NCI-H774 (cell line): ENCODE data around the gene DNAJC1.

Experiments used
- DNase-seq: peaks from one replicate; lab custom pipeline; 2025; lab: John Stamatoyannopoulos, UW

Gene DNAJC1

DNA sequence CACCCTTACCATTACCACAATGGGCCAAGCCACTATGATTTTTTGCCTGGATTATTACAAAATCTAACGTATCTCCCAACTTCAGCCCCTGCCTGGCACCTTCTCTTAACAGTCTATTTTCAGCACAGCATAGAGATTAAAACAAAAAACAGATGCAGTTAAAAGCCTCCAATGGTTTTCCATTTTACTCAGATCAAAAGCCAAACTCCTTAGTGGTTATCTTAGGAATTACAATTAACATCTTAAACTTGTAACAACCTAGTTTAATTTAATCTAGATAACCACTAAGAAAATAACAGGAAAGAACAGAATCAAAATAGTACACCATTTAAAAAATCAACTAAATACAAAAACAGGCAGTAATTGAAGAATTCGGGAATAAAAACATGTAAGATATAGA lies 43.5 kb downstream of the DNAJC1 start:
- DNase-seq, result no peak

DNA sequence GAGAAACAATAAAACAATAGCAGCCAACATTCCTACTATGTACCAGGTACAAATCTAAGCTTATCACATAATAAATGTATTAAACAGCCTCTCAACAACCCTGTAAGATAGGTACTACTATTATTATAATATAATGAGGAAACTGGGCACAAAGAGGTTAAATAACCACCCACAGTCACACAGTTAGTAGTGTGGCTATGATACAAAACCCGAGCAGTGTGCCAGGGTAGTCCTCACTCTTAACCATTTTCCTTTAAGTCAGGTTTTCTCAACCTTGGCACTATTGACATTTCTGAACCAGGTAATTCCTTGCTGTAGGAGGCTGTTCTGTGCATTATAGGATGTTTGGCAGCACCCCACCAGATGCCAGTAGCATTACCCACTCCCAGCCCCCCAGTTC lies 48.8 kb downstream of the DNAJC1 start:
- DNase-seq, result no peak

DNA sequence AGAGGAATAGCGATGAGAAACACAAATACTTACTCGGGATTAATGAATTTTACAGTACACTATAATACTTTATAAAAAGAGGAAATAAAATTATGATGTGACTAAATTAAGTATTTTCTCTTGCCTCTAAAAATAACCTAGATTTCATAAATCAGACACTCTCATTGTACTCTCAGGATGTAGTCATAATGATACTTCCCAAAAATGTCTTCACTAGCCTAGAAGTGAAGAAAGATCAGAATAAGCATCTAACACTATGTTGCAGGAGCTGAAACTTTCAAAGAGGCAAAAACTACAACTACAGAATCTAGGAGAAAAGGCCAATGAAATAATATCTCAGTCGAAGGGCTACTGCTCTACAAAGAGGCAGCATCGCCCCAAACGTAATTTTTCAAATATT lies 49.4 kb downstream of the DNAJC1 start:
- no peak for DNase-seq

DNA sequence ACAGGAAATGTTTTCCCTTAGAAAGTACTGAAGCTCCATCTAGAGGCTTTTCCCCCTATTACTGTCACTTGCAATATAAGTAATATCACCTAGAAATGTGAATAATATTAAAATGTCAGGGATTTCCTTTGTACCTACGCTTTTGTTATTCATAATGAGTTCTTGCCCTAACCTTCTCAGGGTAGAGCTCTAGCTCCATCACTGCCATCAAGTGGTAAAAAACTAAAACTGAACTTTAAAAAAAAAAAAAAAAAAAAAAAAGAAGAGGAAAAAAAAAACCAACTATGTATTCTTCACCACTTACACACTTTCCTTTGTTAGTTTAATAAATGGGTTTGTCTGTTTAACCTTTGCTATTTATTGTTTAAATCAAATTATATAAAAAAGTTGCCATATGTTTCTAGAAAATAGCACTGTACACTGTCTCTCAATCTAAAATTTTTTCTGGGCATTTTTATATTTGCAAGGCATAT lies 49.9 kb downstream of the DNAJC1 start:
- DNase-seq, result peak; percentile 41

DNA sequence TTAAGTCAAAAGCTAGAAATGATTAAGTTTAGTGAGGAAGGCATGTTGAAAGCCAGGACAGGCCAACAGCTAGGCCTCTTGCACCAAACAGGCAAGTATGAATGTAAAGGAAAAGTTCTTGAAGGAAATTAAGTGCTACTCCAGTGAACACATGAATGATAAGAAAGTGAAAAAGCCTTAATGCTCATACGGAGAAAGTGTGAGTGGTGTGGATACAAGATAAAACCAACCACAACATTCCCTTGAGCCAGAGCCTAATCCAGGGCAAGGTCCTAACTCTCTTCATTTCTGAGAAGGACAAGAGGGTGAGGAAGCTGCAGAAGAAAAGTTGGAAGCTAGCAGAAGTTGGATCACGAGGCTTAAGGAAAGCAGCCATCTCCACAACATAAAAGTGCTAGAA lies 53.0 kb downstream of the DNAJC1 start:
- DNase-seq, result no peak

DNA sequence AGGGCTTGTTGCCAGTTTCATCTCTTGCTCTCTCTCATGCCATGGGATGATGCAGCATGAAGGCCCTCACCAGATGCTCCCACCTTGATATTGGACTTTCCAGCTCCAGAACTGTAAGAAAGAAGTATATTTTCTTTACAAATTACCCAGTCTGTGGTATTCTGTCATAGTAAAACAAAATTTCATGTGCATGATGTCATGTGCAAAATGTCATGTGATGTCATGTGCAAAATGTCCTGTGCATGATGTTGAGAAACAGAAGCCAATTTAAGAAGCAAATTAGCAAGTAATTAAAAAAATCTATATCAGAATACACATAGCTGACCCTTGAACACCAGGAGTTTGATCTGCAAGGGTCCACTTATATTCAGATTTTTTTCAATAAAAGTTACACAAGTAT lies 56.6 kb downstream of the DNAJC1 start:
- no peak for DNase-seq

DNA sequence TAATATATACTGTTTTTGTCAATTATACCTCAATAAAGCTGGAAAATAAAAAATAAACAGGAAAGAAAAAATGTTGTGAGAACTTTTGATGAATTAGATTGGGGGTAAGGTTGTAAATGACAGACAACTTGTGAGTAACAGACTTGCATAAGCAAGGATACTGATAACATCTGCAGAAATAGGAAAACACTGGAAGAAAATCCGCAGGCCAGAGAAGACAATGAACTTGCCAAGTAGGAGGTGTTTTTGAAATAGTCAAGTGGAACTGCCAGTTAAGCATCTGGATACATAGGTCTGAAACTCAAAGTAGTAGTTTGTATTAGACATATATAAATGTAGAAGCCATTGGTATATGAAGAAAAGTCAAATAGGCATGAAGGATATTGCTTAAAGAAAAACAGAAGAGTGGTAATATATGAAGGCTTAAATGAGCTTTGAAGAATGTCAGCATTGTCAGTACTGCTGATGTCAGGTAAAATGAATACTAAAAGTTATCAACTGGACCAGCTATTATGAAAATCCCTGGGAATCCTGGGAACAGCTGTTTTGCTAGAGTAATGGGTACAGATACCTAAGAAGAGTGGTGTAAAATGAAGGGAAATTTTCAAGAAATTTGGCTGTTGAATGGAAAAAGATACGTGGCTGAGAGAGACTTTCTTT lies 58.7 kb downstream of the DNAJC1 start:
- DNase-seq, result no peak

DNA sequence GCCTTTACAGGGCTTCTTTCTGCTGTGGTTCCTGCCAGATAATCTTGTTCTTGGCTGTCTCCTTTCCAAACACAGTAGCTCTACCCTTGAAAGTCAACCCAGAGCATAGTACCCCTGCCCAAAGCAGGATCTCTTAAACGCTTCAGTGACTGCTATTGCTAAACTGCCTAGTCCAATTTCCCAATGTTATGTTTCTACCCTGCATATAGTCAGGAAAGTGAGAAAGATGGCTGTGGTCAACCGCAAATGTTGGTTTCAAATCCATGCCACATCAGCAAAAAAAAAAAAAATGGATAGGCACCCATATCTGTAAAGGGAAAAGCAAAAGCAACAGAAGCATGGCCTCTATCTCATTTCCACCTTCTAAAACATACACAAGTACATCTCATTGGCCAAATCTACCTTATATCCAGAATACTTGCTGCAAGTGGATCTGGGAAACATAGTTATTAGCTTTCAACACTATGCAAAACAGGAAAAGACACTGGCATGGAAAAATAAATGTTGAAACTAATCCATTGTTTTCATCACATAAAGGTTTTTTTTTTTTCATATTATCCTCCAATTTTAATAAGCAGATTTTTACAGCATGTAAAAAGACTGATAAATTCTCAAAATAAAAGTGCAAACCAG lies 59.8 kb downstream of the DNAJC1 start:
- DNase-seq, result no peak

DNA sequence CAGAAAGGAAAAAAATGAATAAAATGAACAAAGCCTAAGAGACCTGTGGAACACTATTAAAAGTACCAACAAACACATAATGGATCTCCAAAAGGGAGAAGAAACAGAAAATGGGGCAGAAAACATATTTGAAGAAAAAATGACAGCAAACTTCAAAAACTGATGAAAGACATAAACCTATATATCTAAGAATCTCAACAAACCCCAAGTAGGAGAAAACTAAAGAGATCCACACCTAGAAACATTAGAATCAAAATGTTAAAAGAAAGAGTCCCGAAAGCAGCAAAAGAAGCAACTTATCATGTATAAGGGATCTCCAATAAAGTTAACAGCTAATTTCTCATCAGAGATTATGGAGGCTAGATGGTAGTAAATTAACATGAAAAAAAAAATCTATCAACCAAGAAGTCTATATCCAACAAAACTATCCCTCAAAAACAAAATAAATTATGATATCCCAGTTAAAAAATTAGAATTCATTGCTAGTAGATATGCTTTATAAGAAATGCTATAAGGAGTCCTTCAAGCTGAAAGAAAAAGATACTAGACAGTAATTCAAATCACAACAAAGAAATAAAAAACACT lies 68.0 kb downstream of the DNAJC1 start:
- DNase-seq, result no peak

DNA sequence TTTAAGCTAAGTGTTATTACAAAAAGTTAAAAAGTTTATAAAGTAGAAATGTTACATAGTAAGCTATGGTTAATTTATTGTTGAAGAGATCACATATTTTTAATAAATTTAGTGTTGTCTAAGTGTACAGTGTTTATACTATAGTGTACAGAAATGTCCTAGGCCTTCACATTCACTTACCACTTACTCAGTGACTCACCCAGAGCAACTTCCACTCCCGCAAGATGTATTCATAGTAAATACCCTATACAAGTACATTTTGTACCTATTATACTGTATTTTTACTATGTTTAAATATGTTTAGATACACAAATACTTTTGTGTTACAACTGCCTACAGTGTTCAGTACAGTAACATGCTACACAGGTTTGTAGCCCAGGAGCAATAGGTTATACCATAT lies 69.2 kb downstream of the DNAJC1 start:
- no peak for DNase-seq

DNA sequence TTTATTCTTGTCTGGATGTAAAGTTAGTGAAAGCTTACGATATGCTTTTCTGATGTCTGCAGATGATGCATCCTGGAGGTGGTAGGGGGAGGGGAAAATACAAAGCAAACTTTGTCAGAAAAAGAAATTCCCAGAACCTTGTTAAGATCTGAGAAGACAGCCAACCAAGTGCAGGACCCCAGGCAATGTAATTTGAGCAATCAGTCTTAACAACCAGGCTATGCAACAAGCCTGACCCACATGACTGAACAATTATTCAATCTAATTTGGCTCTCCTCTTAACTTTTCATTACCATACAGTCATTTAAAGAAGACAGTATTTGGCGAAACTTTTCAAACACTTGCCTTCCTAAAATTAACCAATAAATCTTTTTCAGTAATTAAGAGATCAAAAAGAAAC lies 74.5 kb downstream of the DNAJC1 start:
- no peak for DNase-seq

DNA sequence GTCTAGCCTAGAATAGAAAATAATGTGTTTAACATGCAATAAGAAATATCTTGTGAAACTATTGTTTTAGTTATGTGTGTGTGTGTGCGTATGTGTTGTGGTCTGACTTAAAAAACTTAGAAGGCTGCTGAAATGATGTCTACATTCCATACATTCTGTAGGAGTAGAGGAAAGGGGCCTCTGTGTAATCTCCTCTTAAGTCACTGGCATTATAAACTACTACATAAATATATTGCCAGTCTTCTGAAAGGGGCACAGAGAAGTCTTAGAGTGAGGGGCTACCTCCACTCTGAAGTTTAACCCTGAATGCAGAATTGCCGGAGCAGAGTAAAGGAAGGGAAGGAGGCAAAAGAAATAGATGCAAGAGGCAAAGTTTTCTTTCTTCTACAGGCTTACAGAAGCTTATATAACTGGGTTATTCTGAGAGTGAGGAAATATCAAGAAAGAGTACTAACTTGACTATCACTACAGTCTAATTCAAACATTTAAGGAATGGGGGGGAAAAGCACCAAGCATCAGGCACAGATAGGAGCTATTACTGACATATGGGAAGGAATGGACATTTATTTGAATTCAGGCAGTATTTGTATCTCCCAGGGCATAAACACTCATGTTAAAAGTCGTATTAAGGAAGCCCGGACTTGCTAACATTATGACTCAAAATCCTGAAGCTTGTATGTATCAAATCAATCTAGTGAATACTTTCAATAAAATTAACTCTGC lies 75.7 kb downstream of the DNAJC1 start:
- DNase-seq, result no peak

DNA sequence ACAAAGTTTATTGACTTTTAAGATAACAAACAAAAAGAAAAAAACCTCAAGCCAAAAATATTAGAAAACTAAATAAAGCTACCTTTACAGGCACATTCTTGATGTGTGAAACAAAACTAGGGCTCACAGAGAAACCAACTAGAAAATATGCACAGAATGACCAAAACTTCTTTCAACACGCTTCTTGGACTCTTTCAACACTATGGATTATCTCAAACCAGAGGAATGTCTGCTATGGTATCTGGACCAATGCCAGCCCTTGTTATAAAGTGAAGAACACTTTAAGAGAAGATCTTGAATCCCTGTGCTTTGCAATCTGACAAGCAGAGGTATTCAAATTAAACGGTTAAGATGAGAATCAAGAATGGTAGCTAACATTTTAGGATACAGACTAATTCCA lies 76.6 kb downstream of the DNAJC1 start:
- DNase-seq, result no peak

DNA sequence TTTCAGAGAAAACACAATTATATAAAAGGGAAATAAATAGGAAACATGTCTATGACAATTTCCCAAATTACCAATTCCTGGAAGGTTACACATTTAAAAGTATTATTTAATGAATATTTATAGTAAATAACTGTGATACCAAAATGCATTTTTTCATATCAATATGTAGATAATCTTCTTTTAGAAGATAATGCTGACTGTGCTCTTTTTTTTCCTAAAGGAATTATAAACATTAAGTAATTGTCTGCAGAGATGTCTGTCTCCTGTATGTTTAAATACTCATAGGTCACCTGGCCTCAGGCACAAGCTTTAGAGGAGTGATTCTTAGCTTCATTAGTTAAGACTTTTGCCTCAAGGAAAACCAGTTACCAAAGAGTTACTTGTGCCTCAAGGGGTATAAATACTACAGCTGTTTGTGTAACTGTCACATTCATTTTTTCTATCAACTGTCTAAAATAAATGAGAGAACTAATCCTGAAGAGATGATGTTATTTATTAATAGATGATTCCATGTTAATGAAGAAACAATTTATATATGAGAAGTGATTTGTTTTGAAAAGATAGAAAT lies 77.1 kb downstream of the DNAJC1 start:
- DNase-seq, result no peak

DNA sequence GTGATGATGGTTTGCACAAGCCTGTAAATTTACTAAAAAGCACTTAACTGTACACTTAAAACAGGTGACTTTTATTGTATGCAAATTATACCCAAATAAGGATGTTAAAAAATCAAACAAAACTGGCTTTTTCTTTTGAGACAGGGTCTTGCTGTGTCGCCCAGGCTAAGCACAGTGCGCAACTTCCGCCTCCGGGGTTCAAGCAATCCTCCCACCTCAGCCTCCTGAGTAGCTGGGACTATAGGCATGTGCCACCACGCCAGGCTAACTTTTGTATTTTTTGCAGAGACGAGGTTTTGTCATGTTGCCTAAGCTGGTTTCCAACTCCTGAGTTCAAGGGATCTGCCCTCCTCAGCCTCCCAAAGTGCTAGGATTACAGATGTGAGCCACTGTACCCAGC lies 77.7 kb downstream of the DNAJC1 start:
- DNase-seq, result no peak

DNA sequence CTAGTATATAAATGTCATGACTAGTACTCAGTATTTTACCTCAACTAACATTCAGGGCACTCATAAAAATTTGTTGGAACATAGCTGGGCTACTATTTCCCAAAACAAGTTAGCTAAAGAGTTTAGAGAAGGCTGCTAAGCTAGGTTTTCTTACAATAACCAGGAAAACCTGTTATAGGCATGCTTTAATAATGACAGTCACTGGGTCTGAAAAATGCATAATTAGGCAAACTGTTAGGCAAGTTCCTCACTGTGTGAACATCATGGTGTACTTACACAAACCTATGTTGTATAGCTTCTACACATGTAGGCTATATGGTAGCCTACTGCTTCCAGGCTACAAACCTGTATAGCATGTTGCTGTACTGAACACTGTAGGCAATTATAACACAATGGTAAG lies 79.0 kb downstream of the DNAJC1 start:
- DNase-seq, result no peak

DNA sequence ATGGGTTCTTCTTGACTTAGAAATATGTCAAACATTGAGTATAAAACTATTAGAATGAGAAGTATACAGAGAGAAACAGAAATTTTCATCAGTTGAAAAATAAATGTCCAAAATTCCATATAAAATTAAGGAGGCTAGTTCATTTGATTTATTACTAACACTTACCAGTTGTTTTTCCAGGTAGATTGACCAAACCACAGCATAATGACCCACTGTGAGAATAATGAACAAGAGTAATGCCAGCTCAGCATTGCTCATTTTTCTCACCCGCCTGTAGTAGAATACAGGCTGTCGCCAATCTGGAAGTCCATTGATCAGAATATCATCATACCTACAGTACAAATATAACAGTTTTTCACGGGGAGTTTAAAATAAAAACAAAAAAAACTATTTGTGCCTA lies 82.9 kb downstream of the DNAJC1 start:
- DNase-seq, result no peak

DNA sequence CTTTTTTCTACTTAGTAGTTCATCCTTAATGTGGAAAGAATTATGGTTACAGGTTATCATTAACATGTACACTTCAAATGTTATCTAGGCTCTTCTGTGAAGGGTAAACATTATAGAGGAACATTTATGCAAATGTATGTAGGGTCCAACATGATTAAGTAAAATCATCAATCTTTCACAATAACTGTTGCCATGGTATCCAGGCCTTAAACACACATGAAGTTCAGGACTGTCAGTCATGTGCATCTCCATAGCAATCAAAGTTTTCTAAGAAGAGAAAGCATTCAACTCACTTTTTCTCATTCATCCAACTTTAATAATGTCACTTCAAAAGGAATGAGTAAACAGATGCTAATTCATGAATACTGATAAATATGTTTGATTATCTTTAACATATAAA lies 83.6 kb downstream of the DNAJC1 start:
- no peak for DNase-seq

DNA sequence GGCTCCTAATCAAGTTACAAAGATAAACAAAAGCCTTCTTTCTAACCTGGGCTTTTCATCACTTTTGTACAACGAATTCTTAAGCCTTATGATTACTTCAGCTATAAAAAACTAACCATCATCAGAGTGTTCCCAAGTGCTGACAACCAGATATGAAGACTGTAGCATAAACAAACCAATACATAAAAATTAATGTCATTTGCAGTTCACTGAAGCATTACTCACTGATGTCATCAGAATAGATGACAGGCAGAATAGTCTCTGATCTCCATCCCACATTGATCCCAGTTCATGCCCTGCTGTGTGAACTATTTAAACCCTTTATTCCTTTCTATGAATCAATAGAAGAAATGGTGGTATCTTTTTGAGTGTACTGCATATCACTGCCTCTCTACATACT lies 84.4 kb downstream of the DNAJC1 start:
- no peak for DNase-seq

DNA sequence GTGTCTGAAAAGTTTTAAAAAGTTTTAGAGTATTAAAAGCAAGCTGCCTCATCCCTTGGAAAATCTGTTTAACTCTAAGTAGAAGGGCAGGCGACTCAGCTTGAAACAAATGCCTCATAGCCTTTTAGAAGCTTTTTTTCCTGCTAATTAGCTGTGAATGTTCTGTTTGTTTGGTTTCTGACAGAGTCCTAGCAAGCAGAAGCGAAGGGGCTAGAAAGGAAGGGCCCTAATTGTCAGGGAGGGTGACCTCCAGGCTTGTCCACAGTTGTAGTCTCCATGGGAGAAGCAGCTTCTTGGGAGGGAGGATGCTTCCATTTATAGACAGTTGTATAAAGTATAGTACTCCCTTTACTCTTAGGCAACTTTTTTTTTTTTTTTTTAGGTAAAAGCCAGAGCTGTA lies 90.9 kb downstream of the DNAJC1 start:
- no peak for DNase-seq

DNA sequence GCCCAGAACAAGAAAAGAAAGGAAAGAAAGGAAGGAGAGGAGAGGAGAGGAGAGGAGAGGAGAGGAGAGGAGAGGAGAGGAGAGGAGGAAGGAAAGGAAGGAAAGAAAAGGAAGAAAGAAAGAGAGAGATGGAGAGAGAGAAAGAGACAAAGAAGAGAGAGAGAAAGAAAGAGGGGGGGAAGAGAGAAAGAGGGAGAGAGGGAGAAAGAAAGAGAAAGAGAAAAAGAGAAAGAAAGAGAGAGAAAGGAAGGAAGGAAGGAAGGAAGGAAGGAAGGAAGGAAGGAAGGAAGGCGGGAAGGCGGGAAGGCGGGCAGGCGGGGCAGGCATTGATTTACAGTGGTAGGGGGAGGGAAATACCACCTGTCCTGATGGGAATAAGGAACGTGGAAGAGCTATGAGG lies 92.7 kb downstream of the DNAJC1 start:
- no peak for DNase-seq

DNA sequence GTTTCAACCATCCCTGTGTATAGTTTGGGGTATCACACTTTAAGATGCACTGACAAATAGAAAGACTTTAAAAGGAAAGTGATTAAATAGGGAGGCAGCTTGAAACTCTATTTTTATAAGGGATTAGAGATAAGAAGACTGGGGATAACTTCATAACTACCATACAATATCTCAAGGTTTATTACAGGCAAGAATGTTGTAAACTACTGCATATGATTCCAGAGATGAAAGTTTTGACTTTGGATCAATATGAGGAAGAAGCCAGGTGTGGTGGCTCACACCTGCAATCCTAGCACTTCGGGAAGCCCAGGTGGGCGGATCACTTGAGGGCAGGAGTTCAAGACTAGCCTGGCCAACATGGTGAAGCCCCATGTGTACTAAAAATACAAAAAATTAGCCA lies 96.1 kb downstream of the DNAJC1 start:
- DNase-seq, result no peak

DNA sequence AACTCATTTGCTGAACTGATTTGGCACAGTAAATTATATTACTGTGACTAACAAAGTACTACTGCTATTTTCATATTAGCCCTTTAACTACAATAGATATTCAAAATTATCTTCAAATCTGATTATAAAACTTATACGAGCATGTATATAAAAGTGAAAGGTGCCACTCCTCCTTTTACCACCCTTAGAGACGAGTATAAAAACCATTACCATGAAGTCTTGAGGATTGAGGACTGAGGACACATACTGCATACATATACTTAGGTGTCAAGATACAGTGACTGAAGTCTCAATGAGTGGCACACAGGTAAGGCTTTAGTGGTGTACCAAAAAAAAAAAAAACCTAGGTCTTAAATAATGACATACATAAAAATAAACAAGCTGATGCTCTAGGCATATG lies 98.6 kb downstream of the DNAJC1 start:
- no peak for DNase-seq
